HL-60 (cell line): ENCODE measurements around the gene SPAG8.

Experiments used
- DNase-seq, 2 experiments: peaks; one replicate each; pipeline ENCODE4 v3.0.0-alpha.2; 2010 to 2020; ENCODE audit warnings: low read depth in 1 of 2, low spot score in 1 of 2
- H3K27ac ChIP-seq: fragments of 250-450 bp; sonication (Bioruptor Pico); replicated peaks from 2 replicates; pipeline ENCODE4 v1.5.1; 2020; ENCODE audit warnings: mild to moderate bottlenecking, moderate library complexity
- H3K27me3 ChIP-seq: fragments of 250-450 bp; sonication (Bioruptor Pico); 2 replicates; pipeline ENCODE4 v1.5.1; 2021; ENCODE audit warnings: mild to moderate bottlenecking, moderate library complexity; ENCODE audit not compliant: insufficient read depth, poor library complexity, severe bottlenecking
- H3K4me3 ChIP-seq: replicated peaks from 2 replicates; pipeline ENCODE4 v1.5.1; 2011; ENCODE audit warnings: mild to moderate bottlenecking, control low read depth, low read length; ENCODE audit not compliant: insufficient read depth
- GABPA ChIP-seq: IDR thresholded peaks from 2 replicates; pipeline ENCODE4 v1.6.1; 2012; ENCODE audit warnings: low read depth
- POLR2AphosphoS5 ChIP-seq: IDR thresholded peaks from 2 replicates; pipeline ENCODE4 v1.6.1; 2012; ENCODE audit warnings: low read depth
- SPI1 ChIP-seq: IDR thresholded peaks from 2 replicates; pipeline ENCODE4 v1.6.1; 2012; ENCODE audit warnings: low read depth, mild to moderate bottlenecking, borderline replicate concordance
- TF ChIP-seq, protein P1 (sequence below): IDR thresholded peaks from one replicate; pipeline ENCODE4 v1.5.1; 2011; ENCODE audit warnings: low read length, control low read depth, inconsistent platforms; ENCODE audit not compliant: insufficient read depth
- TF ChIP-seq, protein P2 (sequence below): IDR thresholded peaks from 2 replicates; pipeline ENCODE4 v1.6.1; 2012; ENCODE audit warnings: low read depth; ENCODE audit not compliant: insufficient replicate concordance

SPAG8 gene

DNA sequence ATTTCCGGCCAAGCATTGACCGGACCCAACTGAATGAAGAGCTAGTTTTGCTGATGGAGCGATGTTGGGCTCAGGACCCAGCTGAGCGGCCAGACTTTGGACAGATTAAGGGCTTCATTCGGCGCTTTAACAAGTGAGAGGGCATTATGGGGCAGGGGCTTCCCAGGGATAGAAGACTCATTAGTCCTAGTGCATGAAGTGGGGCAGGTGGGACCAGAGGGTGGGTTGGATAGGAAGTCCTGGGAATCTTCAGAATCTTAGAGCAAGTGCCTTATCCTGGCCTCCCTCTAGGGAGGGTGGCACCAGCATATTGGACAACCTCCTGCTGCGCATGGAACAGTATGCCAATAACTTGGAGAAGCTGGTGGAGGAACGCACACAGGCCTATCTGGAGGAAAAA is 6.0 kb downstream of the SPAG8 start:
- H3K4me3 ChIP-seq: no peak overlapping the region
- H3K27me3 ChIP-seq: no peaks in the 10 kb centered on the region
- DNase-seq: no peak
- TF ChIP-seq, protein P1, sequence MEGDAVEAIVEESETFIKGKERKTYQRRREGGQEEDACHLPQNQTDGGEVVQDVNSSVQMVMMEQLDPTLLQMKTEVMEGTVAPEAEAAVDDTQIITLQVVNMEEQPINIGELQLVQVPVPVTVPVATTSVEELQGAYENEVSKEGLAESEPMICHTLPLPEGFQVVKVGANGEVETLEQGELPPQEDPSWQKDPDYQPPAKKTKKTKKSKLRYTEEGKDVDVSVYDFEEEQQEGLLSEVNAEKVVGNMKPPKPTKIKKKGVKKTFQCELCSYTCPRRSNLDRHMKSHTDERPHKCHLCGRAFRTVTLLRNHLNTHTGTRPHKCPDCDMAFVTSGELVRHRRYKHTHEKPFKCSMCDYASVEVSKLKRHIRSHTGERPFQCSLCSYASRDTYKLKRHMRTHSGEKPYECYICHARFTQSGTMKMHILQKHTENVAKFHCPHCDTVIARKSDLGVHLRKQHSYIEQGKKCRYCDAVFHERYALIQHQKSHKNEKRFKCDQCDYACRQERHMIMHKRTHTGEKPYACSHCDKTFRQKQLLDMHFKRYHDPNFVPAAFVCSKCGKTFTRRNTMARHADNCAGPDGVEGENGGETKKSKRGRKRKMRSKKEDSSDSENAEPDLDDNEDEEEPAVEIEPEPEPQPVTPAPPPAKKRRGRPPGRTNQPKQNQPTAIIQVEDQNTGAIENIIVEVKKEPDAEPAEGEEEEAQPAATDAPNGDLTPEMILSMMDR: no peak
- TF ChIP-seq POLR2AphosphoS5 (no peak), GABPA (no peak), SPI1 (no peak)
- TF ChIP-seq, protein P2, sequence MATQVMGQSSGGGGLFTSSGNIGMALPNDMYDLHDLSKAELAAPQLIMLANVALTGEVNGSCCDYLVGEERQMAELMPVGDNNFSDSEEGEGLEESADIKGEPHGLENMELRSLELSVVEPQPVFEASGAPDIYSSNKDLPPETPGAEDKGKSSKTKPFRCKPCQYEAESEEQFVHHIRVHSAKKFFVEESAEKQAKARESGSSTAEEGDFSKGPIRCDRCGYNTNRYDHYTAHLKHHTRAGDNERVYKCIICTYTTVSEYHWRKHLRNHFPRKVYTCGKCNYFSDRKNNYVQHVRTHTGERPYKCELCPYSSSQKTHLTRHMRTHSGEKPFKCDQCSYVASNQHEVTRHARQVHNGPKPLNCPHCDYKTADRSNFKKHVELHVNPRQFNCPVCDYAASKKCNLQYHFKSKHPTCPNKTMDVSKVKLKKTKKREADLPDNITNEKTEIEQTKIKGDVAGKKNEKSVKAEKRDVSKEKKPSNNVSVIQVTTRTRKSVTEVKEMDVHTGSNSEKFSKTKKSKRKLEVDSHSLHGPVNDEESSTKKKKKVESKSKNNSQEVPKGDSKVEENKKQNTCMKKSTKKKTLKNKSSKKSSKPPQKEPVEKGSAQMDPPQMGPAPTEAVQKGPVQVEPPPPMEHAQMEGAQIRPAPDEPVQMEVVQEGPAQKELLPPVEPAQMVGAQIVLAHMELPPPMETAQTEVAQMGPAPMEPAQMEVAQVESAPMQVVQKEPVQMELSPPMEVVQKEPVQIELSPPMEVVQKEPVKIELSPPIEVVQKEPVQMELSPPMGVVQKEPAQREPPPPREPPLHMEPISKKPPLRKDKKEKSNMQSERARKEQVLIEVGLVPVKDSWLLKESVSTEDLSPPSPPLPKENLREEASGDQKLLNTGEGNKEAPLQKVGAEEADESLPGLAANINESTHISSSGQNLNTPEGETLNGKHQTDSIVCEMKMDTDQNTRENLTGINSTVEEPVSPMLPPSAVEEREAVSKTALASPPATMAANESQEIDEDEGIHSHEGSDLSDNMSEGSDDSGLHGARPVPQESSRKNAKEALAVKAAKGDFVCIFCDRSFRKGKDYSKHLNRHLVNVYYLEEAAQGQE: no peak
- H3K27ac ChIP-seq: no peak overlapping the region

DNA sequence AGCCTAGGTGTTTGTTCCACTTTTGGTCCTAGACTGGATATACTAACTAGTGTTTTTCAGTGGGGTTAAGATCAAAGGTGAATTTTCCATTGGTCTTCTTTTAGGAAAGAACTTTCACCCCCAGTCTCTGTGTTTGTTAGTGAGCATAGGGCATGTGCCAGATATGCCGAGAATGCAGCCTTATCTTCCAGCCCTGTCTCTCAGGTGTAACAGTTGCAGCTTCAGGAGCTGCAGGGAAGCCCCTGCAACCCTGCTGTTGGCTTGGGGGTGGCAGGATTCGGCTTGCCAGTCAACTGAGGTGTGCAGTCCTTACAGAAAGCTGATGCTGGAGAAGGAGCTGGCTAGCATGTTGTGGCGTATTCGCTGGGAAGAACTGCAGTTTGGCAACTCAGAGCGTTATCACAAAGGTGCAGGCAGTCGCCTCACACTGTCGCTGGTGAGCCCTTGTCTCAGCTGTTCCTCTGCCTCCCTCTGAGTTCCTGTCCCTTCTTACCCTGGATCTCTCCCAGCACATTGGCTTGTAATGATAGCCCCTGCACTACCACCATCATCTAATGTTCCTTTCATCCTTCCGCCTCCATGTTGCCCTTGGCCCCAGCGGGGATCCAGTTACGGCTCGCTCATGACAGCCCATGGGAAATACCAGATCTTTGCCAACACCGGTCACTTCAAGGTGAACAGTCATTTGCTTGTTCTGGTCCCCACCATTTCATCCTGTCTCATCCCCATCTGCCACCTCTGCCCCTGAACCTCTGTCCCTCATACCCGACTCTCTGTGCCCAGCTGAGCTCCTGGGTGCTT is 10.5 kb downstream of the SPAG8 start:
- Histone ChIP-seq H3K27me3 (no peaks in the 10 kb centered on the region), H3K4me3 (no peak overlapping the region), H3K27ac (no peak overlapping the region)
- TF ChIP-seq GABPA (no peak), SPI1 (no peak), POLR2AphosphoS5 (no peak)
- TF ChIP-seq, protein P2: no peak
- TF ChIP-seq, protein P1: no peak
- no peak for DNase-seq

DNA sequence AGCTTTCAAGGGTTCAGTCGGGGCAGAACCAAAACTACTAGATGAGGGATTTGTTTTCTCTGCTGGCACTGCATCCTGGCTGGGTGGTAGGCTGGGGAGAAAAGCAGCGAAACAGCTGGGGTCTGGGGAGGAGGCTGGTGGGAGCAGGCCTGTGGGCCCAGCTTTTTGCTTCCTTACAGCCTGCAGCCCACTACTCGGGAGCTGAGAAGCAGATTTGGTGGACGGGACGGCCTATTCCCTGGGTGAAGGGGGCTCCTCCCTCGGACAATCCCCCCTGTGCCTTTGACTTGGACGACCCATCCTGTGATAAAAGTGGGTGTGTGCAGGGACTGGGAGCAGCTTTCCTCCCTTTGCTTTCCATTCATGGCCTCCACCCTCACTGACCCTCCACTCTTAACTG is 11.5 kb downstream of the SPAG8 start:
- DNase-seq: no peak
- no peaks in the 10 kb centered on the region for H3K27me3 ChIP-seq
- H3K27ac ChIP-seq: no peak overlapping the region
- H3K4me3 ChIP-seq: no peak overlapping the region
- TF ChIP-seq, protein P1: no peak
- TF ChIP-seq, protein P2: no peak
- TF ChIP-seq GABPA (no peak), SPI1 (no peak), POLR2AphosphoS5 (no peak)
